PC-9 (cell line): ENCODE data around the gene GOLGA8J. TPM values are rescaled to one million over a fixed set of nuclear protein-coding genes. Genes with fewer than 3 reads are reported as not detected.
"Not testable (repeated sequence)": the region's sequence is repeated elsewhere in the genome, so short reads cannot be mapped to it uniquely, and the experiment has no call there.

ENCODE experiments used
- Bru-seq: library from RNA; stranded (reverse); fragments of 400-500 nt; gene quantifications from one replicate; lab custom pipeline; 2021; lab: Mats Ljungman, UMichigan
- BruChase-seq, 2 experiments: library from RNA; stranded (reverse); fragments of 400-500 nt; gene quantifications; one replicate each; lab custom pipeline; 2021; lab: Mats Ljungman, UMichigan
- BruUV-seq: library from RNA; stranded (reverse); fragments of 400-500 nt; replicated peaks from 2 replicates; lab custom pipeline; 2021; lab: Mats Ljungman, UMichigan
- CTCF ChIA-PET: fragments of 300-600 bp; sonication (Branson Sonifier 250); formaldehyde crosslinking; loops from one replicate; lab custom pipeline; 2022; ENCODE audit warnings: antibody characterized with exemption; lab: Charles Lee
- POLR2A ChIA-PET: fragments of 300-600 bp; sonication (Branson Sonifier 250); formaldehyde crosslinking; loops from one replicate; lab custom pipeline; 2022; ENCODE audit warnings: antibody characterized with exemption; ENCODE audit not compliant: unreplicated experiment; lab: Charles Lee
- DNase-seq, 2 experiments: peaks; one replicate each; pipeline versions ENCODE4 v3.0.0 to v3.0.0-alpha.2; 2015 to 2022; ENCODE audit warnings: mixed read lengths in 1 of 2
- H2AFZ ChIP-seq: fragments of 200-600 bp; sonication (generic); 2 replicates; pipeline ENCODE4 v1.8.1; 2017; ENCODE audit warnings: antibody characterized with exemption
- H3F3A ChIP-seq: fragments of 200-600 bp; sonication (generic); 2 replicates; pipeline ENCODE4 v1.8.1; 2017; ENCODE audit warnings: antibody characterized with exemption, mild to moderate bottlenecking, low read depth; ENCODE audit not compliant: insufficient read depth
- H3K27ac ChIP-seq: fragments of 200-600 bp; sonication (generic); 2 replicates; pipeline ENCODE4 v1.6.1; 2016; ENCODE audit warnings: mixed run types
- H3K27me3 ChIP-seq: fragments of 200-600 bp; sonication (generic); 2 replicates; pipeline ENCODE4 v1.6.1; 2016; ENCODE audit warnings: low read depth, mixed run types; ENCODE audit not compliant: insufficient read depth
- H3K36me3 ChIP-seq: fragments of 200-600 bp; sonication (generic); 2 replicates; pipeline ENCODE4 v1.6.1; 2016; ENCODE audit warnings: low read depth, mixed run types
- H3K4me1 ChIP-seq: fragments of 200-600 bp; sonication (generic); replicated peaks from 2 replicates; pipeline ENCODE4 v1.6.1; 2016; ENCODE audit warnings: mixed run types; ENCODE audit not compliant: insufficient read depth
- H3K4me2 ChIP-seq: fragments of 200-600 bp; sonication (generic); 2 replicates; pipeline ENCODE4 v1.6.1; 2017; ENCODE audit warnings: mixed run types
- H3K4me3 ChIP-seq: fragments of 200-600 bp; sonication (generic); 2 replicates; pipeline ENCODE4 v1.6.1; 2016; ENCODE audit warnings: mixed run types
- H3K79me2 ChIP-seq: fragments of 200-600 bp; sonication (generic); 2 replicates; pipeline ENCODE4 v1.6.1; 2017; ENCODE audit warnings: low read depth, mixed run types
- H3K9me2 ChIP-seq: fragments of 200-600 bp; sonication (generic); 2 replicates; pipeline ENCODE4 v1.8.1; 2017; ENCODE audit warnings: mild to moderate bottlenecking; ENCODE audit not compliant: insufficient read depth
- H3K9me3 ChIP-seq: fragments of 200-600 bp; sonication (generic); 2 replicates; pipeline ENCODE4 v1.8.1; 2016; ENCODE audit warnings: low read depth; ENCODE audit not compliant: insufficient read depth
- H4K20me1 ChIP-seq: fragments of 200-600 bp; sonication (generic); 2 replicates; pipeline ENCODE4 v1.8.1; 2017; ENCODE audit not compliant: insufficient read depth
- EZH2 ChIP-seq: fragments of 200-600 bp; sonication (generic); IDR thresholded peaks from 2 replicates; pipeline ENCODE4 v1.8.0; 2017; ENCODE audit warnings: antibody characterized with exemption, low read depth
- intact Hi-C: fragments of 100-400 bp; cut with micrococcal nuclease; formaldehyde crosslinking; loops from one replicate; pipeline ENCODE4 v1.10.0; 2022; ENCODE audit not compliant: unreplicated experiment
- long read RNA-seq: library from polyadenylated mRNA; stranded (forward); transcript quantifications from one replicate; pipeline ENCODE4 v2.0.0, GENCODE V29; 2022
- total RNA-seq: library from RNA; stranded (reverse); gene quantifications from 2 replicates; pipeline ENCODE4 v1.2.3, GENCODE V29; 2021
- TF ChIP-seq, protein P1 (sequence below): fragments of 200-600 bp; sonication (generic); conservative IDR thresholded peaks from 2 replicates; pipeline ENCODE4 v1.6.1; 2017; ENCODE audit warnings: mixed run types, antibody characterized with exemption, mild to moderate bottlenecking, moderate library complexity

The GOLGA8J gene, protein sequence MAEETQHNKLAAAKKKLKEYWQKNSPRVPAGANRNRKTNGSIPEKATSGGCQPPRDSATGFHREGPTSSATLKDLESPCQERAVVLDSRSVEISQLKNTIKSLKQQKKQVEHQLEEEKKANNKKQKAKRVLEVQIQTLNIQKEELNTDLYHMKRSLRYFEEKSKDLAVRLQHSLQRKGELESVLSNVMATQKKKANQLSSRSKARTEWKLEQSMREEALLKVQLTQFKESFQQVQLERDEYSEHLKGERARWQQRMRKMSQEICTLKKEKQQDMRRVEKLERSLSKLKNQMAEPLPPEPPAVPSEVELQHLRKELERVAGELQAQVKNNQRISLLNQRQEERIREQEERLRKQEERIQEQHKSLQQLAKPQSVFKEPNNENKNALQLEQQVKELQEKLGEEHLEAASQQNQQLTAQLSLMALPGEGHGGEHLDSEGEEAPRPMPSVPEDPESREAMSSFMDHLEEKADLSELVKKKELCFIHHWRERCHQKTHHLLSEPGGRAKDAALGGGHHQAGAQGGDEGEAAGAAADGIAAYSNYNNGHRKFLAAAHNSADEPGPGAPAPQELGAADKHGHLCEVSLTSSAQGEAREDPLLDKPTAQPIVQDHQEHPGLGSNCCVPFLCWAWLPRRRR
- total RNA-seq (not detected in 2 replicates), Bru-seq, nascent RNA (not detected), BruChase-seq, experiment 1, labeled RNA remaining after a 2-hour chase (not detected), BruChase-seq, experiment 2, labeled RNA remaining after a 6-hour chase (not detected)
- long read RNA-seq, result 0 reads

DNA sequence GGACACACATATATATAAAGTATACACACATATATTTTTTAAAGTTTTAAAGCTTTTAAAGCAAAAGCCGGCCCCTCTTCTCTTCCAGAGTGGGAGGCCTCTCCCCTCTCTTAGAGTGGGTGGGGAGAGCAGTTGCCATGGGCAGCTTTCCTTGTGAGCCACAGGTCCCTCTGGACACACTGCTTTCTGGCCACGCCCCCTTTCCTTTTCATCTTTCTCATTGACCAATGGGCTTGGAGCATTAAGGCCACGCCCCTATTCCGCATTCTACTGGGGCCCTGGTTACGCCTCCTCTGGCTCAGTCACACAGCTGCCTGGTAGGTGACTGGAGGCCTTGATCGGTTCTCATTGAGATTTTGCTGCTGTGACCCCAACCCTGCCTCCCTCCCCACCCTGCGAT, at the start of gene GOLGA8J:
Gene GOLGA8J, plus strand, starts transcription at position 301 of the 400 bp plus-strand sequence. Its CDS starts 98 bp downstream, at position 399.
- H3K4me3 ChIP-seq, intact Hi-C loops, H3K9me3 ChIP-seq, H3K4me2 ChIP-seq, H3K79me2 ChIP-seq, H3K36me3 ChIP-seq, H3F3A ChIP-seq, H3K4me1 ChIP-seq, BruUV-seq, H4K20me1 ChIP-seq, H3K27ac ChIP-seq, CTCF ChIA-PET, DNase-seq, POLR2A ChIA-PET, H3K27me3 ChIP-seq, H2AFZ ChIP-seq, H3K9me2 ChIP-seq: not testable (repeated sequence)

DNA sequence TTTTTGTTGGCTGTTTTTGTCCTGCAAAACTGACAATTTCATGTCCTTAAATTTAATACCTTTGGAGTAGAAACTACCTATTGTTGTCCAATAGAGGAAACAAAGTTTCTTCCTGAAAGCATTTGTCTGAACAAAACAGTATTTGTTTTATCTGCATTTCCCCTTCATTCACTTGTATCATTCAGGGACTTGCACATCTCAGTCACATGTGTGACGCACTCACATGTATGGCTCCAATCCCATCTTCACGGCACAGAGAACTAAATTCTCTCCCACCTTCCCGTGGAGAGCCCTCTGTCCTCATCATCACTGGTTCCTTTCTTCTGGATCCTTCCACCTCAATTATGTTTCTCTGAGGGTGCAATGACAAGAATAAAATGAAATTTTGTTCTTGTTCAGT, 49.5 kb upstream of the GOLGA8J start:
- H3K4me3 ChIP-seq, result no peak overlapping the region

DNA sequence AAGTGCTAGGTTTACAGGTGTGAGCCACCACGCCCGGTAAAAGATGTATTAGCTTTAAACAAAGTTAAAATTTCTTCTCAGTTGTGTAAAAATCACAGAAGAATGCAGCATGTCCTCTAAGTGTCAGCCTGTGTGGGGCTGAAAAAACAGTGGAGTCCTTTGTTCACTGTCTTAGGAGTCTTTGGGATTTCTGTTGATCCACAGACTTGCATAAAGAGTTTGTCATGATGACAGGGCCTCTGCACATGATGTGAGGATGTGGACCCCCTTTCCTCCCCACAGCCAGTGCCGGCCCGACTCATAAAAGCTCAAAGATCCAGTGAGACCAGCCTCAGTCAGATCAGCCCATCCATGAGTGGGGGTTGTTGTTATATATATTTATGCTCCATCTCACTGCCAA, 49.0 kb upstream of the GOLGA8J start:
- Histone ChIP-seq H3K4me1 (no peaks in the 10 kb centered on the region), H3K9me3 (no peaks in the 10 kb centered on the region), H2AFZ (no peak overlapping the region), H4K20me1 (no peaks in the 10 kb centered on the region), H3F3A (no peaks in the 10 kb centered on the region), H3K79me2 (no peaks in the 10 kb centered on the region), H3K27ac (no peak overlapping the region), H3K36me3 (no peaks in the 10 kb centered on the region), H3K4me2 (no peak overlapping the region), H3K27me3 (no peaks in the 10 kb centered on the region), H3K9me2 (no peaks in the 10 kb centered on the region), H3K4me3 (no peak overlapping the region)
- no peak for TF ChIP-seq EZH2
- TF ChIP-seq, protein P1, sequence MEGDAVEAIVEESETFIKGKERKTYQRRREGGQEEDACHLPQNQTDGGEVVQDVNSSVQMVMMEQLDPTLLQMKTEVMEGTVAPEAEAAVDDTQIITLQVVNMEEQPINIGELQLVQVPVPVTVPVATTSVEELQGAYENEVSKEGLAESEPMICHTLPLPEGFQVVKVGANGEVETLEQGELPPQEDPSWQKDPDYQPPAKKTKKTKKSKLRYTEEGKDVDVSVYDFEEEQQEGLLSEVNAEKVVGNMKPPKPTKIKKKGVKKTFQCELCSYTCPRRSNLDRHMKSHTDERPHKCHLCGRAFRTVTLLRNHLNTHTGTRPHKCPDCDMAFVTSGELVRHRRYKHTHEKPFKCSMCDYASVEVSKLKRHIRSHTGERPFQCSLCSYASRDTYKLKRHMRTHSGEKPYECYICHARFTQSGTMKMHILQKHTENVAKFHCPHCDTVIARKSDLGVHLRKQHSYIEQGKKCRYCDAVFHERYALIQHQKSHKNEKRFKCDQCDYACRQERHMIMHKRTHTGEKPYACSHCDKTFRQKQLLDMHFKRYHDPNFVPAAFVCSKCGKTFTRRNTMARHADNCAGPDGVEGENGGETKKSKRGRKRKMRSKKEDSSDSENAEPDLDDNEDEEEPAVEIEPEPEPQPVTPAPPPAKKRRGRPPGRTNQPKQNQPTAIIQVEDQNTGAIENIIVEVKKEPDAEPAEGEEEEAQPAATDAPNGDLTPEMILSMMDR, result no peak
- ChIA-PET CTCF (no interaction called here), POLR2A (no interaction called here)
- intact Hi-C loops, result no loop called here
- BruUV-seq, result no TSS peak
- DNase-seq, result no peak

More for the DNA sequence above, 49.5 kb upstream of the GOLGA8J start:
- TF ChIP-seq, protein P1, result no peak
- no peak for TF ChIP-seq EZH2
- Histone ChIP-seq H3K9me2 (no peaks in the 10 kb centered on the region), H3K9me3 (no peaks in the 10 kb centered on the region), H3K36me3 (no peaks in the 10 kb centered on the region), H3K27me3 (no peaks in the 10 kb centered on the region), H3K4me1 (no peaks in the 10 kb centered on the region), H3K79me2 (no peaks in the 10 kb centered on the region), H4K20me1 (no peaks in the 10 kb centered on the region), H3K27ac (no peak overlapping the region), H3F3A (no peaks in the 10 kb centered on the region), H2AFZ (no peak overlapping the region), H3K4me2 (no peak overlapping the region)
- DNase-seq, result no peak
- ChIA-PET POLR2A (no interaction called here), CTCF (no interaction called here)
- no TSS peak for BruUV-seq
- intact Hi-C loops, result no loop called here
